K562 (cell line): ENCODE data around the gene CPT1A. TPM values are rescaled to one million over a fixed set of nuclear protein-coding genes. Genes with fewer than 3 reads are reported as not detected.

ENCODE experiments used
- ATAC-seq: fragments of 200-7000 bp; cut with Tn5 transposase; 3 replicates; pipeline ENCODE4 v1.9.1; 2020; ENCODE audit warnings: moderate library complexity
- BruUV-seq: library from RNA; stranded (reverse); fragments of 400-500 nt; replicated peaks from 2 replicates; lab custom pipeline; 2021; lab: Mats Ljungman, UMichigan
- CTCF ChIA-PET: fragments of 300-600 bp; formaldehyde crosslinking; extraction: SDS; loops from one replicate; lab custom pipeline; 2021; ENCODE audit warnings: low intra/inter-chr PET ratio; lab: Yijun Ruan, JAX
- POLR2A ChIA-PET: fragments of 300-600, 350-650 bp; sonication (Branson Sonifier 250); formaldehyde crosslinking; extraction: SDS; loops from one replicate; lab custom pipeline; 2021; ENCODE audit warnings: antibody characterized with exemption, inconsistent platforms; lab: Yijun Ruan, JAX
- DNase-seq, 4 experiments: peaks; one replicate each; pipeline versions ENCODE4 v3.0.0 to v3.0.0-alpha.2; 2011 to 2018; ENCODE audit warnings: low spot score in 3 of 4, mixed read lengths in 3 of 4; ENCODE audit errors: extremely low read depth in 1 of 4
- FAIRE-seq: peaks from 2 replicates; lab custom pipeline; 2011; peaks lifted over from hg19 to GRCh38; lab: Jason Lieb, UNC
- H2AFZ ChIP-seq: 2 replicates; pipeline ENCODE4 v1.6.0; 2011; ENCODE audit warnings: low read depth, low read length, control low read depth, inconsistent platforms
- H3K27ac ChIP-seq: fragments of 200-600 bp; 3 replicates; pipeline ENCODE4 v1.8.0; 2011; ENCODE audit warnings: low read depth, mild to moderate bottlenecking, control low read depth, inconsistent platforms, low read length, moderate library complexity, mixed read lengths; ENCODE audit errors: extremely low read depth
- H3K27me3 ChIP-seq, 2 experiments: fragments of 300-600 bp in 1 of 2; 2 replicates in 1 of 2; 3 replicates in 1 of 2; pipeline versions ENCODE4 v1.6.0 to v1.8.0; 2011; ENCODE audit warnings: inconsistent platforms in 2 of 2, low read length in 2 of 2, mild to moderate bottlenecking in 1 of 2, mixed read lengths in 1 of 2, moderate library complexity in 1 of 2; ENCODE audit not compliant: control insufficient read depth in 2 of 2, insufficient read depth in 2 of 2
- H3K36me3 ChIP-seq: fragments of 300-600 bp; 3 replicates; pipeline ENCODE4 v1.8.0; 2011; ENCODE audit warnings: mild to moderate bottlenecking, low read length, inconsistent platforms; ENCODE audit not compliant: control insufficient read depth, insufficient read depth
- H3K4me1 ChIP-seq, 2 experiments: fragments of 200-600 bp in 1 of 2; replicated peaks in 1 of 2; 2 replicates in 1 of 2; 3 replicates in 1 of 2; pipeline versions ENCODE4 v1.5.1 to v1.8.0; 2011; ENCODE audit warnings: inconsistent platforms in 2 of 2, low read length in 2 of 2, mild to moderate bottlenecking in 1 of 2, mixed read lengths in 1 of 2, moderate library complexity in 1 of 2; ENCODE audit not compliant: control insufficient read depth in 2 of 2, insufficient read depth in 2 of 2
- H3K4me2 ChIP-seq: 2 replicates; pipeline ENCODE4 v1.6.1; 2011; ENCODE audit warnings: low read length, control low read depth, inconsistent platforms, mixed read lengths; ENCODE audit not compliant: insufficient read depth
- H3K4me3 ChIP-seq: fragments of 200-600 bp; sonication (generic), shearing (Covaris generic); 2 replicates; pipeline ENCODE4 v1.5.1; 2016; ENCODE audit warnings: control low read depth, inconsistent platforms
- H3K79me2 ChIP-seq: fragments of 200-600 bp; 3 replicates; pipeline ENCODE4 v1.8.0; 2011; ENCODE audit warnings: low read length, inconsistent platforms; ENCODE audit not compliant: control insufficient read depth, insufficient read depth
- H3K9ac ChIP-seq, 2 experiments: 2 replicates each; pipeline versions ENCODE4 v1.6.0 to v1.6.1; 2011; ENCODE audit warnings: low read depth in 2 of 2, low read length in 2 of 2, control low read depth in 1 of 2, inconsistent platforms in 1 of 2, mild to moderate bottlenecking in 1 of 2, mixed read lengths in 1 of 2; ENCODE audit not compliant: insufficient read depth in 1 of 2
- H3K9me1 ChIP-seq: one replicate; pipeline ENCODE4 v1.6.0; 2011; ENCODE audit warnings: inconsistent platforms, mild to moderate bottlenecking, low read length, moderate library complexity; ENCODE audit not compliant: control insufficient read depth, insufficient read depth
- H3K9me3 ChIP-seq: replicated peaks from 2 replicates; pipeline ENCODE4 v1.5.1; 2011; ENCODE audit warnings: low read depth, low read length, inconsistent platforms; ENCODE audit not compliant: control insufficient read depth, insufficient read depth
- H4K20me1 ChIP-seq: replicated peaks from 2 replicates; pipeline ENCODE4 v1.6.1; 2011; ENCODE audit warnings: low read length, inconsistent platforms, mixed read lengths; ENCODE audit not compliant: control insufficient read depth, insufficient read depth
- ATF3 ChIP-seq, 2 experiments: fragments of 450-650 bp in 1 of 2; sonication (generic) in 1 of 2; formaldehyde crosslinking in 1 of 2; IDR thresholded peaks in 1 of 2; conservative IDR thresholded peaks in 1 of 2; 2 replicates each; pipeline versions ENCODE4 v1.6.1 to v1.8.1; 2016 to 2023; ENCODE audit warnings: mild to moderate bottlenecking in 2 of 2, moderate library complexity in 2 of 2, inconsistent platforms in 1 of 2, missing genetic modification reagents in 1 of 2
- CTCFL ChIP-seq: IDR thresholded peaks from 2 replicates; pipeline ENCODE4 v1.6.1; 2011; ENCODE audit warnings: borderline replicate concordance, low read depth, mild to moderate bottlenecking, moderate library complexity, low read length; ENCODE audit not compliant: insufficient read depth, poor library complexity, severe bottlenecking
- HEY1 ChIP-seq: fragments of 250-450 bp; sonication (Bioruptor Pico); IDR thresholded peaks from 2 replicates; pipeline ENCODE4 v1.5.0; 2020; ENCODE audit warnings: mild to moderate bottlenecking, moderate library complexity, borderline replicate concordance
- MYNN ChIP-seq, 2 experiments: sonication (generic); formaldehyde crosslinking in 1 of 2; IDR thresholded peaks; 2 replicates each; pipeline versions ENCODE4 v1.5.0 to v1.6.1; 2016 to 2020; ENCODE audit warnings: antibody characterized with exemption in 1 of 2, missing genetic modification reagents in 1 of 2
- NFIC ChIP-seq: fragments of 450-650 bp; IDR thresholded peaks from 2 replicates; pipeline ENCODE4 v1.6.1; 2017; ENCODE audit warnings: mild to moderate bottlenecking, inconsistent platforms
- NR0B1 ChIP-seq: fragments of 450-650 bp; IDR thresholded peaks from one replicate; pipeline ENCODE4 v1.6.1; 2018; ENCODE audit warnings: mild to moderate bottlenecking, moderate library complexity; ENCODE audit not compliant: partially characterized antibody
- NR2C2 ChIP-seq, 2 experiments: fragments of 200-800 bp in 1 of 2; sonication (Bioruptor generic) in 1 of 2; sonication (generic) in 1 of 2; formaldehyde crosslinking in 1 of 2; IDR thresholded peaks; 2 replicates each; pipeline versions ENCODE4 v1.6.1 to v1.8.0; 2016 to 2022; ENCODE audit warnings: mild to moderate bottlenecking in 1 of 2, missing compliant biosample characterization in 1 of 2, missing genetic modification characterization in 1 of 2, missing genetic modification reagents in 1 of 2
- NR2F6 ChIP-seq: fragments of 450-650 bp; formaldehyde crosslinking; IDR thresholded peaks from 2 replicates; pipeline ENCODE4 v1.4.0; 2020; ENCODE audit warnings: mild to moderate bottlenecking
- POLR2AphosphoS5 ChIP-seq: IDR thresholded peaks from 2 replicates; pipeline ENCODE4 v1.6.1; 2011; ENCODE audit warnings: mild to moderate bottlenecking, low read depth, low read length, moderate library complexity; ENCODE audit not compliant: control insufficient read depth, insufficient read depth
- RAD21 ChIP-seq, 2 experiments: fragments of 250-450 bp in 1 of 2; fragments of 450-650 bp in 1 of 2; sonication (Bioruptor Pico) in 1 of 2; formaldehyde crosslinking in 1 of 2; IDR thresholded peaks in 1 of 2; conservative IDR thresholded peaks in 1 of 2; 2 replicates each; pipeline versions ENCODE4 v1.4.0 to v1.8.0; 2020 to 2022; ENCODE audit warnings: mild to moderate bottlenecking in 2 of 2, moderate library complexity in 1 of 2
- RBFOX2 ChIP-seq: fragments of 200-400 bp; formaldehyde crosslinking; IDR thresholded peaks from 2 replicates; pipeline ENCODE4 v1.6.1; 2017; ENCODE audit warnings: low read depth, mild to moderate bottlenecking, low read length, moderate library complexity
- STAT5A ChIP-seq: IDR thresholded peaks from 2 replicates; pipeline ENCODE4 v1.6.1; 2012; ENCODE audit warnings: low read length, inconsistent platforms, borderline replicate concordance
- ZBTB33 ChIP-seq: sonication (generic); formaldehyde crosslinking; IDR thresholded peaks from 2 replicates; pipeline ENCODE4 v1.8.1; 2023; ENCODE audit warnings: mild to moderate bottlenecking, missing genetic modification reagents
- WGBS: fragments of 100-300 bp; shearing (Covaris generic); methylation state at CpG from one replicate; pipeline ENCODE4 v1.1.6; 2016; ENCODE audit warnings: low coverage, mixed read lengths; ENCODE audit not compliant: insufficient coverage; ENCODE audit errors: missing lambda C conversion rate; 5-methylcytosine and 5-hydroxymethylcytosine counted together
- in situ Hi-C: fragments of 300-500 bp; cut with MboI; formaldehyde crosslinking; loops from 4 replicates; pipeline ENCODE4 v1.15.0; 2018; ENCODE audit warnings: inconsistent platforms, mixed read lengths
- intact Hi-C: fragments of 100-400 bp; cut with micrococcal nuclease; formaldehyde crosslinking; loops from 2 replicates; pipeline ENCODE4 v1.14.2; 2022
- polyA plus RNA-seq, 8 experiments: library from polyadenylated mRNA; depleted of rRNA in 4 of 8; stranded (reverse) in 5 of 8; unstranded in 3 of 8; fragments of >200 nt; fragmentation: Nextera tagmentation in 2 of 8; fragmentation: Illumina TruSeq in 1 of 8; extraction: Ambion mirVana in 2 of 8; extraction: Trizol in 1 of 8; gene quantifications; 2 replicates each; pipeline versions ENCODE4 v1.2.1 to v1.2.3, GENCODE V29; 2011 to 2014; ENCODE audit warnings: inconsistent platforms in 1 of 8, missing spikeins in 1 of 8
- total RNA-seq, 7 experiments: library from RNA; depleted of rRNA in 6 of 7; stranded (reverse); fragments of >200 nt in 6 of 7; fragmentation: Illumina TruSeq in 2 of 7; extraction: Trizol in 2 of 7; gene quantifications; 2 replicates each; pipeline versions ENCODE4 v1.2.1 to v1.2.3, GENCODE V29; 2011 to 2021; ENCODE audit warnings: low replicate concordance in 1 of 7

CPT1A gene
- total and polyA plus RNA-seq, 9 of the 15 experiments (the other 6 are each of a cell fraction or from before 2014, with no cell fraction given) = 2.6 to 29.1 (median 12.3) TPM

- H3K9me1 ChIP-seq = no peaks in the 10 kb centered on the region
- WGBS = 88% methylated on average over 18 of the region's 18 CpGs
- no peak overlapping the region for H3K4me3 ChIP-seq
- ChIA-PET CTCF (no interaction called here), POLR2A (interaction anchor here (0.7 to 3.1 kb wide), 4 partner anchors 11 to 1081 kb away, joined by 3 to 9 read pairs (median 3); no protein-coding TSS in a partner anchor)
- intact Hi-C loops (no loop called here), in situ Hi-C loops (no loop called here)
- H4K20me1 ChIP-seq = no peaks in the 10 kb centered on the region
- no peak overlapping the region for H2AFZ ChIP-seq
- no peaks in the 10 kb centered on the region for H3K27me3 ChIP-seq
- H3K9ac ChIP-seq = no peak overlapping the region
- DNase-seq = peak; percentile 32 to 61 (median 48)
- H3K4me1 ChIP-seq = peaks cover 0 to 14% of the 10 kb centered on the region in 2 experiments; a peak in 2 of 5 replicates
- no peak for FAIRE-seq
- no peaks in the 10 kb centered on the region for H3K9me3 ChIP-seq
- no peaks in the 10 kb centered on the region for H3K79me2 ChIP-seq
- H3K4me2 ChIP-seq = no peak overlapping the region
- peaks cover 52% of the 10 kb centered on the region; the same call in 2 of the 3 replicates for H3K36me3 ChIP-seq
- no TSS peak for BruUV-seq
- peak; percentile 87 for ATAC-seq
- no peak overlapping the region for H3K27ac ChIP-seq
- TF ChIP-seq NFIC (0 out of 2 replicates have a peak, but pooled peaks have one; percentile 8), NR2F6 (no peak), CTCFL (peak; percentile 71), RBFOX2 (peak; percentile 37; the same call in 1 of the 2 replicates), MYNN (IDR thresholded peaks at IDR 0.05) (0 out of 2 replicates have a peak, but pooled peaks have one; percentile 38), MYNN (CRISPR knock-in tag; IDR thresholded peaks at IDR 0.05) (no peak), ZBTB33 (peak; percentile 99), RAD21 (CRISPR knock-in tag; conservative IDR thresholded peaks at IDR 0.05 in 1 of 2, IDR thresholded peaks at IDR 0.05 in 1 of 2) (peak in 1 of 2 experiments; percentile 25; a peak in 2 of 4 replicates), HEY1 (CRISPR knock-in tag) (no peak), ATF3 (IDR thresholded peaks at IDR 0.05) (peak; percentile 45; the same call in 1 of the 2 replicates), ATF3 (CRISPR knock-in tag; conservative IDR thresholded peaks at IDR 0.05) (no peak), STAT5A (no peak), NR0B1 (no peak), POLR2AphosphoS5 (peak; percentile 45; the same call in 1 of the 2 replicates), NR2C2 (CRISPR knock-in tag; IDR thresholded peaks at IDR 0.05) (no peak), NR2C2 (tag; IDR thresholded peaks at IDR 0.05) (no peak)
Observed at GRCh38 chr11:68889948-68890446, 48.3 kb upstream of the CPT1A start.
